GM19468 (cell line): ENCODE results near the gene OGFOD1.
A peak's percentile ranks its signal among the peaks of the same experiment; 100 is the strongest.

Experiments
- ATAC-seq: cut with Tn5 transposase; IDR thresholded peaks from one replicate; pipeline ENCODE4 v1.9.1; 2021; ENCODE audit warnings: mild to moderate bottlenecking, moderate library complexity, moderate number of reproducible peaks; ENCODE audit not compliant: unreplicated experiment; ENCODE audit errors: extremely low read depth

OGFOD1 gene

DNA sequence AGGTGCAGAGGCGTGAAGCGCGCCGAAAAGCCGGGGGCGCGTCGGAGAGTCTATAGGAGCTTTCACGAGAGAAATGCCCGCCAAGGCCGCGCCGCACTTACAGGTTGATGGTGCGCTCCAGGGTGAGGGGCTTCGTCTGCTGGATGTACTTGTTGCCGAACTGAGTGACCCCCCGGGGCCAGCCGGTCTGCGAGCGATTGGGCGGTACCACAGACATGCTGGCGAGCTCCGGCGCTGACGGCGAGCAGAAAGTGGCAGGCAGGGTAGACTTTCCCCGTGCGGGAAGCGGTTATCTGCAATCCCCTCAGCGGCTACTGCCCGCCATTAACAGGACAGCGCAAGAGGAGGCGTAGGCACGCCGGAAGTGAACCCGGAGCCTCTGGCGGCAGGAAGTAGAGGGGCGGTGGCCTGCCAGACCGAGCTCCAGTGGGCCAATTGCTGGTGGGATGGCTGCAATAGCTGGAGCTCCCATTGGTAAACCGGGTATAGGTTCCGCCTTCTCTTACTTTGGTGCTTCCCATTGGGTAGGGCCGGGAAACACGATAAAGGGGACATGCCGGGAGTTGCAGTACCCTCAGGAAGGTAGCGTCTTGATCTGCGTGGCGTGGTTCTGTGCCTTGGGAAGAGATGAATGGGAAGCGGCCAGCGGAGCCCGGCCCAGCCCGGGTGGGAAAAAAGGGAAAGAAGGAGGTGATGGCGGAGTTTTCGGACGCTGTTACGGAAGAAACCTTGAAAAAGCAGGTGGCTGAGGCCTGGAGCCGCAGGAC is at the start of gene OGFOD1, which contains the start of gene NUDT21:
TSS of gene OGFOD1 (plus strand) at position 569 of the 767 bp plus-strand sequence. CDS start at position 628, 59 bp downstream.
TSS of gene NUDT21 (minus strand) at position 347 of the 767 bp plus-strand sequence. CDS start at position 217, 130 bp downstream.
- peak; percentile 98 for ATAC-seq

- no peak for ATAC-seq
Observed at GRCh38 chr16:56405977-56406672, 45.2 kb upstream of the OGFOD1 start.

DNA sequence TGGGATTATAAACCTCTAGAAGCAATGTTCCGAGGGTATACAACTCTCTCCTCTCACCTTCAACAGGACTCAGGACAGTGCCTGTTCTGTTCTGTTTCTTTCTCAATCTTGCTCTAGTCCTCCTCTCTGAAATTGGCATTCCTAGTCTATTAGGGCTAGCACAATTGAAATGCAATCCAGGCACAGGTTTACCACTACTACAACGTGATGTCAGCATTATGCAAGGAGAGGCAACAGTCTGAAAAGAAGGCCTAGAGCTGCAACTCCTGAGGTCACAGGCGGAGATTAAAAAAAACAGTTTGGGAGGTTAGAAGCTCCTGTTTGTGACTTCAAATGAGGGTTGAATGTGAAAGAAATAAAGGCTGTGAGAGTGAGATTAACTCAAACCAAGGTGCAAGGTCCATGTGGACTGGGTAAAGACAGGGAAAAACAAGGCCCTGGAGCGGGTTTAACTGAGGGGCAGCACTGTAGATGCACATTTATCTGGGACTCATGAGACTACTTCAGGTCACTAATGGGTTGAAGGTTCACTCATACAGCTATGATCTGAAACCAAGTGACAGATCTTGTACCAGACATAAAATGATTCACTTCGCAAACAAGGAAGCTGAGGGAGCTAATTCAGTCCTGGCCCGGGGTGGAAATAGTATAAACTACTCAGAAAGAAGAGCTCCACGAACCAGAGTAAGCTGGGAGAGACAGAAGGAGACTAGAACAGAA is 42.8 kb upstream of the OGFOD1 start:
- ATAC-seq: no peak

DNA sequence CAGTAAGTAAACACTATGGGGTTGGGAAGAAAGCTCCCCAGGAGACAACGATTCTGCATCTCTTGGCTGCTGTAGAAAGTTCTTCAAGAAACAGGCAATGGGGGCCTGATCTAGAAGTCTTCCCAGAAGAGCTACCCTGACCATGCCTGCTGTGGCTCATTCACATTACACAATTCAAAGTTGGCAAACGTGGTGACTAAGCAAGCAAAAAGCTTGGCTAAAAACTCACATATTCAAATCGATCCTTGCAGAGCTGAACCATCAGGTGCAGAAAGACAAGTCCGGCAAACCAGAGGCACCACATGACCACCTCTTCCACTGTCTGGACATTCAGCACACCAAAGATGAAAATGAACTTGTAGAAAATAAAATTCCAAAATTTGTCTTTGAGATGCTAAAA is 42.2 kb upstream of the OGFOD1 start:
- no peak for ATAC-seq

- ATAC-seq: no peak
Observed at GRCh38 chr16:56411123-56411522, 40.2 kb upstream of the OGFOD1 start.

GRCh38 chr16:56411624-56412023 is 39.7 kb upstream of the OGFOD1 start:
- no peak for ATAC-seq

- no peak for ATAC-seq
Observed at GRCh38 chr16:56413381-56413780, 38.0 kb upstream of the OGFOD1 start.

GRCh38 chr16:56414366-56414765 is 37.0 kb upstream of the OGFOD1 start:
- no peak for ATAC-seq

DNA sequence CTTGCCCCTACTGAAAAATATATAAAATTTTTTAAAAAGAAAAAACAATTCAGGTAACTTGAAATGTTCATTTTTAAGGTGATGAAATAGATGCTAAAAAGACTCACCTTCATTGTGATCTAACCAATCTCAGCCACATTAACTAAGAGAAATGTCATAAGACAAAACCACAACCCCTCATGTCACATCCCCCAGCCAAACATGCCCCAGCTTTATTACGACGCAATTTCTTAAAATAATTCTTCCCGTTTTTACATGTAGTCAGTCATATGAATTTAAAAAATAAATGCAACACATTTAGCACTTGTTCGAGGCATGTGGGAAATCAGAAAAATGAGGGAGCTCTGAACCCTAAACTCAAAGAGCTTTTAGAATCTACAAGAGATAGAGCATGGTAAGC is 35.5 kb upstream of the OGFOD1 start:
- ATAC-seq: no peak

DNA sequence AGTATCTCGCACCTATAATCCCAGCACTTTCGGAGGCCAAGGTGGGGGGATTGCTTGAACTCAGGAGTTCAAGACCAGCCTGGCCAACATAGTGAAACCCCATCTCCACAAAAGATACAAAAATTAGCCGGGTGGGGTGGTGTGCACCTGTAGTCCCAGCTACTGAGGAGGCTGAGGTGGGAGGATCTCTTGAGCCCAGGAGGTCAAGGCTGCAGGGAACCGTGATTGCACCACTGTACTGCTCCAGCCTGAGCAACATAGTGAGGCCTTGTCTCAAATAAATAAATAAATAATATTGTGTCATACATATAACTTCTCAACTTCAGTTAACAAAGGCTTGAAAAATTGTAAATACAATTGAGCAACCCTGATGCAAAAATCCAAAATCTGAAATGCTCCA is 34.2 kb upstream of the OGFOD1 start:
- no peak for ATAC-seq

GRCh38 chr16:56419740-56420548 is 31.4 kb upstream of the OGFOD1 start:
- ATAC-seq: no peak

DNA sequence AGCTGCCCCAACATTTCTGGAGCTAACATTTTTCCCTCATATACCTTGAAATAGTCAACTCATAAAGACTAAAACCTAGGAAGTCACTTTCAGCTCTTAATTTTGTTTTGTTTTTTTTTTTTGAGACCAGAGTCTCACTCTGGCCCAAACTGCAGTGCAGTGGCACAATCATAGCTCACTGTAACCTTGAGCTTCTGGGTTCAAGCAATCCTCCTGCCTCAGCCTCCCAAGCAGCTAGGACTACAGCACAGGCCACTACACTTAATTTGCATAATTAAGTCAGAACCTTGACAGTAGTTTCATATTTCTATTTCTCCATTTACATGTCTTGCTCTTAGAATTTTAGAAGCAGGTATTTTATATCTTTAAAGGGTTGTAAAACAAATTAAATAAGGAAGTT is 30.7 kb upstream of the OGFOD1 start:
- no peak for ATAC-seq

GRCh38 chr16:56421313-56421712 is 30.0 kb upstream of the OGFOD1 start:
- ATAC-seq: no peak

- ATAC-seq: no peak
Observed at GRCh38 chr16:56421976-56422669, 29.2 kb upstream of the OGFOD1 start.

- no peak for ATAC-seq
Observed at GRCh38 chr16:56422896-56423441, 28.4 kb upstream of the OGFOD1 start.

GRCh38 chr16:56423584-56424403 is 27.6 kb upstream of the OGFOD1 start:
- ATAC-seq: no peak

- ATAC-seq: no peak
Observed at GRCh38 chr16:56424404-56424764, 27.0 kb upstream of the OGFOD1 start.

- peak; percentile 10 for ATAC-seq
Observed at GRCh38 chr16:56424791-56425438, 26.4 kb upstream of the OGFOD1 start.
